Measurements from ENCODE around the gene KIAA1328.

GRCh38 chr18:36903215-36903928, 74.4 kb downstream of the KIAA1328 start:
- TF ChIP-seq EHMT2 (IDR thresholded peaks at IDR 0.05; ENCODE audit: low read depth) (no peak), POLR2A (IDR thresholded peaks at IDR 0.05; ENCODE audit: low read length) (no peak), MAZ (IDR thresholded peaks at IDR 0.05; ENCODE audit: borderline replicate concordance, low read depth, low read length) (no peak), CHD2 (IDR thresholded peaks at IDR 0.05; ENCODE audit: low read length, partially characterized antibody) (no peak), REST (IDR thresholded peaks at IDR 0.05) (no peak), RAD21 (conservative IDR thresholded peaks at IDR 0.05 in 1 of 2, IDR thresholded peaks at IDR 0.05 in 1 of 2) (no peak), EP300 (IDR thresholded peaks at IDR 0.05) (no peak), POLR2AphosphoS2 (conservative IDR thresholded peaks at IDR 0.05; ENCODE audit: low read length) (no peak), RCOR1 (IDR thresholded peaks at IDR 0.05; ENCODE audit: low read depth, low read length) (no peak), RFX5 (IDR thresholded peaks at IDR 0.05) (no peak), KDM1A (IDR thresholded peaks at IDR 0.05; ENCODE audit: low read depth) (no peak), TP53 (CRISPR knock-in tag; IDR thresholded peaks at IDR 0.05) (no peak)
- TF ChIP-seq, protein P1, sequence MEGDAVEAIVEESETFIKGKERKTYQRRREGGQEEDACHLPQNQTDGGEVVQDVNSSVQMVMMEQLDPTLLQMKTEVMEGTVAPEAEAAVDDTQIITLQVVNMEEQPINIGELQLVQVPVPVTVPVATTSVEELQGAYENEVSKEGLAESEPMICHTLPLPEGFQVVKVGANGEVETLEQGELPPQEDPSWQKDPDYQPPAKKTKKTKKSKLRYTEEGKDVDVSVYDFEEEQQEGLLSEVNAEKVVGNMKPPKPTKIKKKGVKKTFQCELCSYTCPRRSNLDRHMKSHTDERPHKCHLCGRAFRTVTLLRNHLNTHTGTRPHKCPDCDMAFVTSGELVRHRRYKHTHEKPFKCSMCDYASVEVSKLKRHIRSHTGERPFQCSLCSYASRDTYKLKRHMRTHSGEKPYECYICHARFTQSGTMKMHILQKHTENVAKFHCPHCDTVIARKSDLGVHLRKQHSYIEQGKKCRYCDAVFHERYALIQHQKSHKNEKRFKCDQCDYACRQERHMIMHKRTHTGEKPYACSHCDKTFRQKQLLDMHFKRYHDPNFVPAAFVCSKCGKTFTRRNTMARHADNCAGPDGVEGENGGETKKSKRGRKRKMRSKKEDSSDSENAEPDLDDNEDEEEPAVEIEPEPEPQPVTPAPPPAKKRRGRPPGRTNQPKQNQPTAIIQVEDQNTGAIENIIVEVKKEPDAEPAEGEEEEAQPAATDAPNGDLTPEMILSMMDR (IDR thresholded peaks at IDR 0.05), result no peak
- TF ChIP-seq, protein P2, sequence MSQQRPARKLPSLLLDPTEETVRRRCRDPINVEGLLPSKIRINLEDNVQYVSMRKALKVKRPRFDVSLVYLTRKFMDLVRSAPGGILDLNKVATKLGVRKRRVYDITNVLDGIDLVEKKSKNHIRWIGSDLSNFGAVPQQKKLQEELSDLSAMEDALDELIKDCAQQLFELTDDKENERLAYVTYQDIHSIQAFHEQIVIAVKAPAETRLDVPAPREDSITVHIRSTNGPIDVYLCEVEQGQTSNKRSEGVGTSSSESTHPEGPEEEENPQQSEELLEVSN (IDR thresholded peaks at IDR 0.05; ENCODE audit: borderline replicate concordance, low read depth), result no peak
